Retinal pigment epithelial cell (primary cell): ENCODE measurements around the gene USF1.
"Not testable (repeated sequence)": the region's sequence is repeated elsewhere in the genome, so short reads cannot be mapped to it uniquely, and the experiment has no call there.

Experiments
- DNase-seq: peaks from one replicate; pipeline ENCODE4 v3.0.0-alpha.2; 2010; ENCODE audit warnings: low read depth
- H3K4me3 ChIP-seq: 2 replicates; pipeline ENCODE4 v1.5.1; 2011; ENCODE audit warnings: mild to moderate bottlenecking, low read length, control low read depth, moderate library complexity
- CTCF ChIP-seq: conservative IDR thresholded peaks from 2 replicates; pipeline ENCODE4 v1.5.1; 2011; ENCODE audit warnings: low read depth, low read length, control low read depth, inconsistent platforms

USF1 gene

GRCh38 chr1:160996178-160996577 is 49.6 kb downstream of the USF1 start:
- DNase-seq = no peak
- TF ChIP-seq CTCF = no peak
- H3K4me3 ChIP-seq = no peak overlapping the region

- no peak for DNase-seq
These were observed 52.1 kb downstream of the USF1 start for GRCh38 chr1:160993544-160994193.

GRCh38 chr1:160992036-160992435 is 53.7 kb downstream of the USF1 start:
- not testable (repeated sequence) for H3K4me3 ChIP-seq, DNase-seq

More at GRCh38 chr1:160993544-160994193, 52.1 kb downstream of the USF1 start:
- H3K4me3 ChIP-seq = no peak overlapping the region
- peak; percentile 38 for TF ChIP-seq CTCF
